GM19438 (cell line): ENCODE measurements around the gene PRR20A.
"Not testable (repeated sequence)": the region's sequence is repeated elsewhere in the genome, so short reads cannot be mapped to it uniquely, and the experiment has no call there.

Experiments used
- ATAC-seq: cut with Tn5 transposase; IDR thresholded peaks from one replicate; pipeline ENCODE4 v1.9.1; 2021; ENCODE audit warnings: low read depth; ENCODE audit not compliant: unreplicated experiment

The PRR20A gene

GRCh38 chr13:57140235-57140968 lies at the start of gene PRR20A:
TSS of gene PRR20A (plus strand) at chr13:57140918. CDS start at chr13:57141305, 387 bp downstream.
- ATAC-seq = not testable (repeated sequence)

- no peak for ATAC-seq
Observed at GRCh38 chr13:57114945-57115344, 25.8 kb upstream of the PRR20A start.

DNA sequence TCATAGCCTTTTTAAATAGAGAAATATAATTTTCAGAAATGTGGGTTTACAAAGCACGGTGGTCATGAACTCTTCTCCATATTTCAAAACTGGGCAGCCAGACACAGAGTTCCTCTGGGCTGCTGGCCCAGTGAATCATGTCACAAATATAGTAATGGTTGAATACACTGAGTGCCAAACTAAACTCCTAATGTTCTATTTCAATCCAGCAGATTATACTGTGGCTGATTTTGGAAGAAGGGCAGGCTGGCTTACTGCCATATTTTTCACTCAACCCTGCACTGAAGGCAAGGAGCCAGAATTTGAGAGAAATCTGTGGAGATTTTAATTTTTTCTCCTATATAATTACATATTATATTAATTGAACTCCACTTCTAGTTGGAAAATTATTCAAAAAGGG lies 17.0 kb upstream of the PRR20A start:
- no peak for ATAC-seq

DNA sequence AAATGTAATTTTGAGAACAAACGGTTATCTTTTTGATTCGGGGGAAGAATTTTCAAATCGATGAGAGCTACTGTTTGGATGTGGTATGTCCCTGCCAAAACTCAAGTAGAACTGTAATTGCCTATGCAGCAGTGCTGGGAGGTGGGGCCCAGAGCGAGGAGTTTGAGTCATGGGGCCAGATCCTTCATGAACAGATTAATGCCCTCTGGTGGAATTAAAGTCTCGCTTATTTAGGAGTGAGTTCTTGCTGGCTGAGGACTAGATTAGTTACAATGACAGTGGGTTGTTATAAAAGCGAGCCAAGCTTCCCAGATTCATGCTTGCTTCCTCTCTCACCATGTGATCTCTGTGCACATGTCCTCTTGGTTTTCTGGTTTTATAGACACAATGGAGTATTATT lies 11.8 kb upstream of the PRR20A start:
- no peak for ATAC-seq

DNA sequence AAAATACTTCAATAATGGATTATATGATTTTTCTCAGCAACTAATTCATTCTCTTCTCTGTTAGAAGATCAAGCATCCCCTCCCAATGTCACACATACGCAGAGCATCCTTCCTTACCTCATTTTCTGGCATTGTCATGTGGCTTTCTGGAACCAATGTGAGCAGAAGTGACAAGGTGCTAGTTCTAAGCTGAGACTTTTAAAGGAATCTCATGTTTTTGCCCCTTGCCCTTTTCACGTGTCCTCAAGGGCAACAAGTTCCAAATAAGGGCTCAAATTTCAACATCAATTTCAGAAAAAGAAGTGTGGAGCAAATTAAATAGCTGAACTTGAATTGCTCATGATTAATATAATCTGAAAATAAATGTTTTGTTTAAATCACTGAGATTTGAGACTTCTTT lies 4.6 kb upstream of the PRR20A start:
- ATAC-seq = no peak

DNA sequence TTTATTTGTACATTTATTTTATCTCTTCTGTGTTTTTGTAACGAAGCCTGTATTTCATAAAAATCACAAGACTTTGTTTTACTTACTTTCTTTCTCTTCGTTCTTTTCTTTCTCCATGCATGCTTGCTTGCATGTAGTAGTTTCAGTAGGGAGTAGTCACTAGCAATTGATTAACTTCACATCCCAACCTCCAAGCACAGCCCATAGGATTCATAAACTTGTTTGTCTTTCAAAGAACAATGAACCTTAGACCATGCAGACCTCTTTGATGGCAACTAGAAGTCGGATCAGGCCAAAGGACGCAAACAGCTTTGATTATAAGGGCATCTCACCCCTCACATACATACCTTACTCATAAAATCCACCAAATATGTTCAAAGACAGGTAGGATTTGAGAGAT lies 3.1 kb upstream of the PRR20A start:
- no peak for ATAC-seq

DNA sequence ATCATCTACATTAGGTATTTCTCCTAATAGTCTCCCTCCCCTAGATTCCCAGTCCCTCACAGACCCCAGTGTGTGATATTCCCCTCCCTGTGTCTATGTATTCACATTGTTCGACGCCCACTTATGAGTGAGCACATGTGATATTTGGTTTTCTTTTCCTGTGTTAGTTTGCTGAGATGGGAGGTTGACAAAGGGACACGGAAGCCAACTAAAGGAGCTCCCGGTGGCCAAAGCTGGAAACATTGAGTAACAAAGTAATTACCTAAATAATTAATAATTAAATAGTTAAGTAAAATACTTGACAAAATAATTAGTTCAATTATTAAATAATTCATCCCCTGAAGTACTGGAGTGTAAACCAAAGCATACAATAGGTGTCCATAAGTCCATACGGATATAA lies 1.7 kb upstream of the PRR20A start:
- no peak for ATAC-seq

DNA sequence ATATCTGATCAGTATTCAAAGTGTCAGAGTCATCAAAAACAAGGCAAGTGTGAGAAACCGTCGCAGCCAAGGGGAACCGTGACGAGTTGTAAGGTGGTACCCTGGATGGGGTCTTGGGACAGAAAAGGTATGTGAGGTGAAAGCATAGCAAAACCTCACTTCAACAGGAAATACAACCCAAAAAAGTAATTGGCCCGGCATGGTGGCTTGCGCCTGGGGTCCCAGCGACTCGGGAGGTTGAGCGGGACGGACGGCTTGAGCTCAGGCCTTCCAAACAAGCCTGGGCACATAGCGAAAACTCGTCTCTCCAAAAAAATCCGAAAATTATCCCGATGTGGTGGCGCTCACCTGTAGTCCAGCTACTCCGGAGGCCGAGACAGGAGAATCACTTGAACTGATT lies 937 bp upstream of the PRR20A start:
- ATAC-seq = not testable (repeated sequence)

- ATAC-seq = not testable (repeated sequence)
Observed at GRCh38 chr13:57147188-57147587, 6.5 kb downstream of the PRR20A start, which contains the start of gene PRR20B. TSS of gene PRR20B (plus strand) at chr13:57147488. CDS start at chr13:57147875, 387 bp downstream.

- ATAC-seq = not testable (repeated sequence)
Observed at GRCh38 chr13:57148106-57148505, 7.4 kb downstream of the PRR20A start.

- not testable (repeated sequence) for ATAC-seq
Observed at GRCh38 chr13:57153761-57154160, 13.0 kb downstream of the PRR20A start, which contains the start of gene PRR20C. TSS of gene PRR20C (plus strand) at chr13:57154061. CDS start at chr13:57154448, 387 bp downstream.

DNA sequence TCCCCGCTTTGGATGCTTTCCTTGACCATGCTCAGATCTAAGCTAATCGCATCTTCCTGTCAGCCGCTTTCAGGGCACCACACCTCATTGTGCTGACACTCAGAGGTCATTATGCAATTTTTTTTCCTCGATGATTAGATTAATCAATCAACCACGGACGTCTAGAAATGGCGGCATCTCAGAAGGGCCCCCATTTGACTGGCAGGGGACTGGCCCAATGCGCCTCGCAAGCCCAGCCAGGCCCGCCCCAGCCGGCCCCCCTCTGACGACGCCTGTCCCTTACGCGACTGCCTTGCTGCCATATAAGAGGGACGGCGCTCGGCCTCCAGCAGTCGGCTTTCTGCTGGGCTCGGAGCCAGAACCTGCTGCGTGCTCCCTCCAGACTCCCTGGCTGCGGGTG lies 19.6 kb downstream of the PRR20A start, which contains the start of gene PRR20D:
TSS of gene PRR20D (plus strand) at position 301 of the 400 bp plus-strand sequence. CDS start 387 bp downstream, outside the sequence.
- ATAC-seq = not testable (repeated sequence)

GRCh38 chr13:57166897-57167296 lies 26.2 kb downstream of the PRR20A start, which contains the start of gene PRR20E:
TSS of gene PRR20E (plus strand) at chr13:57167197. CDS start at chr13:57167584, 387 bp downstream.
- ATAC-seq = not testable (repeated sequence)

DNA sequence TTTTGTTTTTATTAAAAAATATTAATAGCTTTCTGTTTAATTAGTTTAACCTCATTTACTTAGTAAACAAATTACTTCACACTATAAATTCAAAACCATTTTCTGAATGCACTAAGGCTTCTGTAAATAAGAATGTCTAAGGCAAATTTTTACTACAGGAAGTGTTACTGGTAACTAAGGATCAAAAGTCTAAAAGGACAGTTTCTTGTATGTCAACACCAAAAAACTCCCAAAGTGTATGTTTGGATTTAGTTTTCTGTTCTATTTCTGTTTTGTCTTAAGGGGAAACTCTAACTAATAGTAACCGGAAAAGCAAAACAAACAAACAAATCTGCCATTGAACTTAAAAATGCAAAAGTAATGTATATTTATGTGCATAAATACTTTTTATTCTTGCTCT lies 50.9 kb downstream of the PRR20A start:
- no peak for ATAC-seq
